ENCODE data around the gene NUP188.

The NUP188 gene

DNA sequence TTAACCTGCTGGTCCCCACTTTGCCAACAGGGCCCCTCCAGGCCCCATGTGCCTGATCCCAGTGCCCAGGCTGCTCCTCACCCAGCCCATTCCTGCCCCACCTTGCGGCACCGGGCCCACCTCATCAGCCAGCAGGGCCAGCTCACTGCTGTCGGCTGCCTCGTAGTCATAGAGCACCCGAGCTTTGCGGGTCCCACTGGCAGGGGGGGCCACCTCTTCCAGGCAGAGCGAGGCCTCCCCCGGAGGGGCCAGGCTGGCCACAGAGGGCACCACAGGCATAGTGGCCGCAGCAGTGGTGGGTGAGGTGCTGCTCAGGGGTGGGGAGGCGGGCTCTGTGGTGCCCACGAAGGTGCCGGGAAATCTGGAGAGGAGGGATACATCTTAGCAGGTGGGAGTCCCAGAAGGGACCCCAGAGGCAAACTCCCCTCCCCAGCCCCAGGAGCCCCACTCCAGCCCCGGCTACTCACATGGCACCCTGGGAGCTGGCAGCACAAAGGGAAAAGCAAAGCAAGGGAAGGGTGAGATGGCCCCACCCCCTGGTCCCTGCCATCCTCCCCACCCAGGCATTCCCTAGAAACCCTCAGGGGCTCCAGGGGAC lies 61.6 kb downstream of the NUP188 start:
- DNase-seq (ENCODE audit: extremely low read depth, low read depth) = no peak
- TF ChIP-seq, protein P1, sequence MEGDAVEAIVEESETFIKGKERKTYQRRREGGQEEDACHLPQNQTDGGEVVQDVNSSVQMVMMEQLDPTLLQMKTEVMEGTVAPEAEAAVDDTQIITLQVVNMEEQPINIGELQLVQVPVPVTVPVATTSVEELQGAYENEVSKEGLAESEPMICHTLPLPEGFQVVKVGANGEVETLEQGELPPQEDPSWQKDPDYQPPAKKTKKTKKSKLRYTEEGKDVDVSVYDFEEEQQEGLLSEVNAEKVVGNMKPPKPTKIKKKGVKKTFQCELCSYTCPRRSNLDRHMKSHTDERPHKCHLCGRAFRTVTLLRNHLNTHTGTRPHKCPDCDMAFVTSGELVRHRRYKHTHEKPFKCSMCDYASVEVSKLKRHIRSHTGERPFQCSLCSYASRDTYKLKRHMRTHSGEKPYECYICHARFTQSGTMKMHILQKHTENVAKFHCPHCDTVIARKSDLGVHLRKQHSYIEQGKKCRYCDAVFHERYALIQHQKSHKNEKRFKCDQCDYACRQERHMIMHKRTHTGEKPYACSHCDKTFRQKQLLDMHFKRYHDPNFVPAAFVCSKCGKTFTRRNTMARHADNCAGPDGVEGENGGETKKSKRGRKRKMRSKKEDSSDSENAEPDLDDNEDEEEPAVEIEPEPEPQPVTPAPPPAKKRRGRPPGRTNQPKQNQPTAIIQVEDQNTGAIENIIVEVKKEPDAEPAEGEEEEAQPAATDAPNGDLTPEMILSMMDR (IDR thresholded peaks at IDR 0.05; ENCODE audit: low read depth, low read length) = no peak

DNA sequence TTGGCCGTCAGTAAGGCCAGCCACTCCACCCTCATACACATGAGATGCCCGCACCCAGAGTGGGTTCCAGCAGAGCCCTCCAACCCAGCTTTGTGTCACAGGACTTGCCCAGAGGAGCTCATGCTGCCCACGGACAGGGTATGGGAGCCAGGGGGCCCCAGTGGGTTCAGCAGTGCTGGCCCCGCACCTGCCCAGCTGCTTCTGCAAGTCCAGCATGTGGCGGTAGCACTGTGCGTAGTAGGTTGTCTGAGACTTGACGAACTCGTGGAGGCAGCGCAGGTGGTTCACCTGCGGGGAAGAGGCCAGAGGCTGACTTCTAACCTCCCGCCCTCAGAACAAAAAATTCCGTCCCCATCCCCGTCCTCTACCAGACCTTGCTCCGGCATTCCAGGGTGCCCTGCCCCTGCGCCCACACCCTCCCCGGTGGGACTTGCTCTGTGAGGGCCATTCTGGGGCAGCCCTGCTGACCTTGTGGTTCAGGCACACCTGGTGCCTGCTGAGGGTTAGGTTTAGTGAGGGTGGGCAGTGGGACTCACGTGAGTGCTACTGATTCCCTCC lies 62.2 kb downstream of the NUP188 start:
- DNase-seq (ENCODE audit: extremely low read depth, low read depth) = no peak
- TF ChIP-seq, protein P1 (IDR thresholded peaks at IDR 0.05; ENCODE audit: low read depth, low read length) = no peak

DNA sequence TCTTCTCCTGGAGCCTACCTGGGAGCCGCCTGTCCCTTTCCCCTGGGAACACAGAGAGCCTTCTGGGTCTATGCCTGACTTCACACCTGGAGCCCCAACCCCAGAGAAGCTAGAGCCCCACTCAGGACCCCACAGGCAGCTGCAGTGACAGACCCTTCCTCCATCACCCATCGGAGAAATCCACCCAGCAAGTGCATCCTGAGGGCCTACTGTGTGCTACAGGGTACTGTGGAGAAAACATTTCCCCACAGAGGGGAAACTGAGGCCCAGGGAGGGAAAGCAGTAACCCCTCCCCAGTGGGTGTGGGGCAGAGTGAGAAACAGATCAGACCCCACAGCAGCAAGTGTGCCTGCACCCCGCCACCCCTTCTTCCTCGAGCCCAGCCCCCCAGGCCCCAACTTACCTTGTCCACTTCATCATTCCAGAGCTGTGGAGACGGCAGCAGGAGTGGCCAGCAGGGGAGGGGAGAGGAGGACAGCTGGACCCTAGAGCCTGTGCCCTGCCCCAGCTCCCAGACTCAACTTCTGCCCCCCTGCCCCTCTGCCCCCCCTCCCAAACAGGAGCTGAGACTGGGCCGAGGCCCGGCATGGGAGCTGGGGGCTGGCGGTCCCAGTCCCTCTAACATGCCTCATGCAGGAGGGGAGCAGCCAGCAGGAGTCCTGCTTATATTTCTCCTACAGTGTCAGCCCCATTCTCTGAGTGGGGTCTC lies 62.9 kb downstream of the NUP188 start:
- TF ChIP-seq, protein P1 (IDR thresholded peaks at IDR 0.05; ENCODE audit: low read depth, low read length) = no peak
- no peak for DNase-seq (ENCODE audit: extremely low read depth, low read depth)

DNA sequence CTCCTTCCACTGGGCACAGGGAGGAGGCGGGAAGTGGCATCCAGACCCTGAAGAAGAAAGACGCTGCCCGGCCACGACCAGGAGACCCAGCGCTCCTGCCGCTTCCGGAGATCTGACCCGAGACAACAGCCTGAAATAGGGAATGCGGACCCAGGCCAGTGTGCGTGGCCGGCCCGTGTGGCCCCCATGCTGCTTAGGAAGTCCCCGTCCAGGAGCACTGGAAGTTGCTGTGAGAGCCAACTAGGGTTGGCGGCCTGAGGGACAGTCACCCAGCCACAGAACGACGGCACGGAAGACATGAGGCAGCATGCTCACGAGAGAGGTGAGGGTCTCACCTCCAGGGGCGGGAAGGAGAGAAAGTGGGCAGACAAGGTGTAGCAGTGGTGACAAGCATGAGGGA lies 63.7 kb downstream of the NUP188 start:
- TF ChIP-seq, protein P1 (IDR thresholded peaks at IDR 0.05; ENCODE audit: low read depth, low read length) = no peak
- DNase-seq (ENCODE audit: extremely low read depth, low read depth) = no peak

DNA sequence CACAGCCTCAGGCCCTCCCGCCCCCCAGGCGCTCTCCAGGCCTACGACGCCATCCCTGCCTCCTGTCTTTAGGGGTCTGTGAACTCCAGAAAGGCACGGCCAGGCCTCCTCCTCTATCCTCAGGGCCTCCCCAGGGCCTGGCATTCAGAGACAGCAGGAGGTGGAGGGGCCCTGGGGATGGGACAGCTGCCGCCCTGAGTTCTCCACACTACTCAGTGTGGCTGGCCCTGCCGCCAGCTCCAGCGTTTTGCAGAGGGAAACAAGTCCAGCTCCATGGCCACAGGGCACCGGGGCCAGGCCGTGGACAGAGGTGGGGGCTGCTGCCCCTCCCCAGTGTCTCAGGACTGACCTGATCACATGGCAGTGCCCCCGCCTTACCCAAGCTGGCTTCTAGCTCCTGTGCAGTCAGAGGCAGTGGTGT lies 64.3 kb downstream of the NUP188 start:
- DNase-seq (ENCODE audit: extremely low read depth, low read depth) = no peak
- TF ChIP-seq, protein P1 (IDR thresholded peaks at IDR 0.05; ENCODE audit: low read depth, low read length) = no peak

DNA sequence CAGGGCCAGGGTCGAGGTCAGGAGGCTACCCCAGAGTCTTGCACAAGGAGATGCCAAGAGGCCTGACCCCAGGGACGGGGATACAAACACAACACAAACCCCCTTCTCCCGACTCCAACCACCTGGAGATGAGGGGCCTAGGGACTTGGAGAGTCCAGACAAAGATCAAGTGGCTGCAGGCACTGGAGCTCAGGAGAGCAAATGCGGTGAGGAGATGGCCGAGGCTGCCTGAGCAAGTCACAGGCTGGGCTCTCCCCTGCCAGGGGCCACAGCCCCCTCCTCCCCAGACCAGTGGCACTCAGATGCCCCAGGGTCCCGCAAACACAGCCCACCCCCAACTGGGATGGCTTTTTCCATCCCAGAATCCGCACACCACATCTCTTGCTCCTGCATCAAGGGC lies 64.8 kb downstream of the NUP188 start:
- DNase-seq (ENCODE audit: extremely low read depth, low read depth) = no peak
- TF ChIP-seq, protein P1 (IDR thresholded peaks at IDR 0.05; ENCODE audit: low read depth, low read length) = no peak

DNA sequence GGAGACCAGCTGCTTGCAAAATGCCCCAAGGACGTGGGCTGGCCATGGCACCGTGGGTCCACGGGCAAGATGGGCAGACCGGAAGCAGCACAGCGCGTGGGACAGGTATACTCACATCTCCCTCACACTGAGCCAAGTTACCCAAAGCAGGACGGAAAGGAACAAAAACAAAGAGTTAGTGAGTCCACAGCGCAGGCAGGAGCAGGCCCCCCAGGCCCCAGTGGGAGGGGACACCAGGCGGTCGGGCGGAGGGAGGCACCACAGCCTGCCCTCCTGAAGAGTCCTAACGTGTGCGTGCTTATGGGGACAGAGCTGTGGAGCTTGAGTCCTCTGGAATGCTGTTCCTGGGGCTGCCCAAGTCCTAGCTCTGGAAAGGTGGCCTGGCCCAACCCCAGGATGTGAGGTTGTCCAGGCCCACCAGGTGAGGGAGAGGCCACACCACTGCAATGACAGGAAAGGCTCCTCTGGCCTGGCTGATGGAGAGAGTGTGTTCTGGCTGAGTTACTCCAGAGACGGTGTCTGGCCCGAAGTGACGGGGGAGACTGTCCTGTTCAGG lies 65.5 kb downstream of the NUP188 start:
- TF ChIP-seq, protein P1 (IDR thresholded peaks at IDR 0.05; ENCODE audit: low read depth, low read length) = no peak
- DNase-seq (ENCODE audit: extremely low read depth, low read depth) = no peak
